CD4-positive, alpha-beta T cell (primary cell): ENCODE results near the gene FREM2. TPM values are rescaled to one million over a fixed set of nuclear protein-coding genes. Genes with fewer than 3 reads are reported as not detected.

Experiments
- ATAC-seq: fragments of 200-7000 bp; cut with Tn5 transposase; one replicate; pipeline ENCODE4 v1.10.0; 2022; ENCODE audit warnings: mild to moderate bottlenecking; ENCODE audit not compliant: poor library complexity
- CTCF ChIA-PET: fragments of 350-600 bp; sonication (Branson Sonifier 250); formaldehyde crosslinking; loops from one replicate; lab custom pipeline; 2021; ENCODE audit warnings: antibody characterized with exemption, inconsistent platforms; lab: Charles Lee
- POLR2A ChIA-PET: fragments of 350-600 bp; sonication (Branson Sonifier 250); formaldehyde crosslinking; loops from one replicate; lab custom pipeline; 2021; ENCODE audit warnings: antibody characterized with exemption, inconsistent platforms; lab: Charles Lee
- DNase-seq, 14 experiments: peaks; one replicate each; pipeline ENCODE4 v3.0.0-alpha.2; 2013 to 2020; ENCODE audit warnings: mixed read lengths in 2 of 14
- H3K27ac ChIP-seq, 2 donors: one replicate each; pipeline versions ENCODE4 v1.5.1 to v1.7.0; 2013; ENCODE audit warnings: low read length in 2 of 2, low read depth in 1 of 2, mild to moderate bottlenecking in 1 of 2
- H3K27me3 ChIP-seq, 2 experiments: 1 replicate in 1 of 2; 2 replicates in 1 of 2; pipeline versions ENCODE4 v1.6.1 to v1.7.0; 2013; ENCODE audit warnings: low read length in 2 of 2, control low read depth in 1 of 2, mild to moderate bottlenecking in 1 of 2, moderate library complexity in 1 of 2; ENCODE audit not compliant: insufficient read depth in 2 of 2, control insufficient read depth in 1 of 2
- H3K36me3 ChIP-seq: one replicate; pipeline ENCODE4 v1.6.1; 2013; ENCODE audit warnings: low read length, control low read depth; ENCODE audit not compliant: insufficient read depth
- H3K4me1 ChIP-seq: one replicate; pipeline ENCODE4 v1.6.1; 2013; ENCODE audit warnings: low read length, control low read depth; ENCODE audit not compliant: insufficient read depth
- H3K4me3 ChIP-seq: one replicate; pipeline ENCODE4 v1.5.1; 2013; ENCODE audit warnings: mild to moderate bottlenecking, low read length, moderate library complexity
- H3K9me3 ChIP-seq, 2 experiments: 1 replicate in 1 of 2; 2 replicates in 1 of 2; pipeline versions ENCODE4 v1.6.1 to v1.7.0; 2013; ENCODE audit warnings: low read length in 2 of 2, mild to moderate bottlenecking in 2 of 2, control low read depth in 1 of 2, moderate library complexity in 1 of 2; ENCODE audit not compliant: control insufficient read depth in 1 of 2, insufficient read depth in 1 of 2
- H3K27ac Mint-ChIP-seq: one replicate; pipeline ENCODE4 v1.8.0; 2020; ENCODE audit warnings: mixed read lengths
- H3K27me3 Mint-ChIP-seq: one replicate; pipeline ENCODE4 v1.8.0; 2021; ENCODE audit warnings: mixed read lengths
- H3K36me3 Mint-ChIP-seq: one replicate; pipeline ENCODE4 v1.8.0; 2021; ENCODE audit warnings: low read depth, mixed read lengths
- H3K4me1 Mint-ChIP-seq: one replicate; pipeline ENCODE4 v1.8.0; 2021; ENCODE audit warnings: low read depth, mixed read lengths
- H3K4me3 Mint-ChIP-seq: one replicate; pipeline ENCODE4 v1.8.0; 2020; ENCODE audit warnings: mild to moderate bottlenecking, mixed read lengths
- H3K9me3 Mint-ChIP-seq: one replicate; pipeline ENCODE4 v1.8.0; 2020; ENCODE audit warnings: mixed read lengths
- CTCF ChIP-seq: fragments of 200-600 bp; IDR thresholded peaks from one replicate; pipeline ENCODE4 v1.8.0; 2022; ENCODE audit warnings: antibody characterized with exemption, mild to moderate bottlenecking
- intact Hi-C, 2 experiments: fragments of 100-400 bp; cut with DNase I in 1 of 2; cut with micrococcal nuclease in 1 of 2; formaldehyde crosslinking; loops; one replicate each; pipeline versions ENCODE4 v1.15.1 to v1.9.0; 2023 to 2025; cut with DNase I, micrococcal nuclease
- total RNA-seq, 174 experiments: library from RNA in 2 of 174; stranded (reverse) in 2 of 174; gene quantifications; one replicate each; pipeline ENCODE4 v1.2.3 and lab custom pipeline; 2021 to 2026

Gene FREM2
- total RNA-seq, 2 experiments from 2014 or later = not detected

DNA sequence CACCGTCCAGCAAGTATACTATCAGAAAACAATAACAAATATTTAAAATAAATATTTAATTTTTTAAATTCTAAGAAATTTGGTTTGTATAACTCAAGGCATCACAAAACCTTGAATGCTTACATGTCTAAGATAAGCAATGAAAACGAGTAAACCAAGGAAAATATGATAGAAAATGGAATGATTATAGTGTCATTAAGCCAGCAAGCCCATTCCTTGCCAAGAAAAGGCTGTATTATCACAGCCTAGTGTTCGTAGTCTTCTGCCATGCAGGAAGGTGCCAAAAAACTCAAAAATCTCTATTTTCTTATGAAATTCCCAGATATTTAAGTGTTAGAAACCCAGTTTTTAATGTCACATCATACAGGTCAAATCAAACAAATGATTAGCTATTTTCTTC lies 167.3 kb downstream of the FREM2 start:
- Histone ChIP-seq H3K9me3 (no peaks in the 10 kb centered on the region), H3K4me1 (no peaks in the 10 kb centered on the region), H3K36me3 (no peaks in the 10 kb centered on the region), H3K27me3 (no peaks in the 10 kb centered on the region), H3K27ac (no peak overlapping the region), H3K4me3 (no peak overlapping the region)
- H3K9me3 Mint-ChIP-seq = no peaks in the 10 kb centered on the region
- no peak for DNase-seq
- H3K27me3 Mint-ChIP-seq = peaks cover 20% of the 10 kb centered on the region
- H3K4me3 Mint-ChIP-seq = no peak overlapping the region
- TF ChIP-seq CTCF = no peak
- no peak overlapping the region for H3K27ac Mint-ChIP-seq
- ATAC-seq = no peak
- no peaks in the 10 kb centered on the region for H3K36me3 Mint-ChIP-seq
- intact Hi-C loops = no loop called here
- H3K4me1 Mint-ChIP-seq = no peaks in the 10 kb centered on the region
- ChIA-PET POLR2A (interaction anchor here (0.7 kb wide), 1 partner anchor 42 kb away, joined by 3 read pairs; no protein-coding TSS in a partner anchor), CTCF (no interaction called here)

- ChIA-PET CTCF (no interaction called here), POLR2A (no interaction called here)
- Histone ChIP-seq H3K36me3 (no peaks in the 10 kb centered on the region), H3K27me3 (no peaks in the 10 kb centered on the region), H3K4me1 (no peaks in the 10 kb centered on the region), H3K27ac (no peak overlapping the region), H3K4me3 (no peak overlapping the region), H3K9me3 (no peaks in the 10 kb centered on the region)
- H3K27ac Mint-ChIP-seq = no peak overlapping the region
- no peaks in the 10 kb centered on the region for H3K36me3 Mint-ChIP-seq
- ATAC-seq (no peak), DNase-seq (no peak)
- peaks cover 17% of the 10 kb centered on the region for H3K27me3 Mint-ChIP-seq
- H3K4me1 Mint-ChIP-seq = no peaks in the 10 kb centered on the region
- H3K9me3 Mint-ChIP-seq = no peaks in the 10 kb centered on the region
- TF ChIP-seq CTCF = no peak
- no peak overlapping the region for H3K4me3 Mint-ChIP-seq
- intact Hi-C loops = no loop called here
Observed at GRCh38 chr13:38856065-38856464, 169.2 kb downstream of the FREM2 start.

- Mint-ChIP-seq H3K36me3 (no peaks in the 10 kb centered on the region), H3K4me1 (no peaks in the 10 kb centered on the region), H3K27ac (no peak overlapping the region), H3K27me3 (peaks cover 15% of the 10 kb centered on the region), H3K9me3 (no peaks in the 10 kb centered on the region), H3K4me3 (no peak overlapping the region)
- H3K27me3 ChIP-seq = no peaks in the 10 kb centered on the region
- no peaks in the 10 kb centered on the region for H3K4me1 ChIP-seq
- TF ChIP-seq CTCF = no peak
- ATAC-seq (no peak), DNase-seq (no peak)
- H3K4me3 ChIP-seq = no peak overlapping the region
- POLR2A ChIA-PET = no interaction called here
- no peaks in the 10 kb centered on the region for H3K9me3 ChIP-seq
- no peak overlapping the region for H3K27ac ChIP-seq
- CTCF ChIA-PET = no interaction called here
- no peaks in the 10 kb centered on the region for H3K36me3 ChIP-seq
- intact Hi-C loops = no loop called here
Observed at GRCh38 chr13:38862443-38862842, 175.6 kb downstream of the FREM2 start.
